HepG2 (cell line): ENCODE results near the gene MTHFD1L. TPM values are rescaled to one million over a fixed set of nuclear protein-coding genes. Genes with fewer than 3 reads are reported as not detected.

ENCODE experiments used
- CBX2 ChIP-seq, 2 experiments: fragments of 200-600 bp in 1 of 2; sonication (generic); formaldehyde crosslinking in 1 of 2; IDR thresholded peaks; 2 replicates each; pipeline versions ENCODE4 v1.7.0 to v1.8.1; 2018 to 2022; ENCODE audit warnings: low read depth in 2 of 2, low read length in 1 of 2, mild to moderate bottlenecking in 1 of 2, missing genetic modification reagents in 1 of 2
- DDIT3 ChIP-seq: sonication (generic); formaldehyde crosslinking; IDR thresholded peaks from 2 replicates; pipeline ENCODE4 v1.4.0; 2020; ENCODE audit warnings: mild to moderate bottlenecking, missing genetic modification reagents
- FOXO1 ChIP-seq: sonication (generic); formaldehyde crosslinking; IDR thresholded peaks from 2 replicates; pipeline ENCODE4 v1.4.0; 2020; ENCODE audit warnings: missing genetic modification reagents
- MXD3 ChIP-seq: IDR thresholded peaks from 2 replicates; pipeline ENCODE4 v1.6.1; 2016; ENCODE audit warnings: mild to moderate bottlenecking, missing biosample characterization, missing genetic modification reagents
- RAD21 ChIP-seq: fragments of 450-650 bp; formaldehyde crosslinking; IDR thresholded peaks from 2 replicates; pipeline ENCODE4 v1.5.0; 2020; ENCODE audit warnings: mild to moderate bottlenecking
- RXRA ChIP-seq: sonication (generic); formaldehyde crosslinking; IDR thresholded peaks from 2 replicates; pipeline ENCODE4 v1.5.1; 2020; ENCODE audit warnings: missing genetic modification reagents
- UBTF ChIP-seq: sonication (generic); formaldehyde crosslinking; IDR thresholded peaks from 2 replicates; pipeline ENCODE4 v1.4.0; 2020; ENCODE audit warnings: mild to moderate bottlenecking, missing genetic modification reagents
- ZBTB44 ChIP-seq: sonication (generic); formaldehyde crosslinking; IDR thresholded peaks from 2 replicates; pipeline ENCODE4 v1.4.0; 2020; ENCODE audit warnings: missing genetic modification reagents
- ZNF367 ChIP-seq: sonication (generic); formaldehyde crosslinking; IDR thresholded peaks from 2 replicates; pipeline ENCODE4 v1.4.0; 2020; ENCODE audit warnings: missing genetic modification reagents, borderline replicate concordance
- ZNF724P ChIP-seq: sonication (generic); formaldehyde crosslinking; IDR thresholded peaks from 2 replicates; pipeline ENCODE4 v1.8.0; 2022; ENCODE audit warnings: missing genetic modification reagents, borderline replicate concordance
- ZNF883 ChIP-seq: sonication (generic); formaldehyde crosslinking; IDR thresholded peaks from 2 replicates; pipeline ENCODE4 v1.5.1; 2020; ENCODE audit warnings: mild to moderate bottlenecking, missing genetic modification reagents; ENCODE audit errors: not compliant biosample characterization
- polyA plus RNA-seq, 8 experiments: library from polyadenylated mRNA; depleted of rRNA in 3 of 8; stranded (reverse) in 7 of 8; unstranded in 1 of 8; fragments of >200 nt; fragmentation: Illumina TruSeq in 4 of 8; extraction: Trizol in 4 of 8; gene quantifications; 2 replicates each; pipeline versions ENCODE4 v1.2.1 to v1.2.3, GENCODE V29; 2011 to 2016; ENCODE audit warnings: low read depth in 4 of 8, missing spikeins in 1 of 8, mixed read lengths in 1 of 8; ENCODE audit not compliant: insufficient read depth in 1 of 8
- total RNA-seq, 5 experiments: library from RNA; depleted of rRNA; stranded (reverse); fragments of >200 nt; fragmentation: Illumina TruSeq; extraction: Trizol; gene quantifications; 2 replicates each; pipeline ENCODE4 v1.2.3, GENCODE V29; 2016; ENCODE audit warnings: low read depth in 1 of 5
- TF ChIP-seq, protein P1 (sequence below): sonication (generic); formaldehyde crosslinking; IDR thresholded peaks from 2 replicates; pipeline ENCODE4 v1.5.0; 2020; ENCODE audit warnings: missing genetic modification reagents
- TF ChIP-seq, protein P2 (sequence below): sonication (generic); formaldehyde crosslinking; IDR thresholded peaks from 2 replicates; pipeline ENCODE4 v1.4.0; 2020; ENCODE audit warnings: mild to moderate bottlenecking, missing genetic modification reagents
- TF ChIP-seq, protein P3 (sequence below): sonication (generic); formaldehyde crosslinking; IDR thresholded peaks from 2 replicates; pipeline ENCODE4 v1.8.1; 2022; ENCODE audit warnings: mild to moderate bottlenecking, missing genetic modification reagents

MTHFD1L gene
- total and polyA plus RNA-seq, 2 of the 13 experiments (the other 11 are each of a cell fraction or from before 2014, with no cell fraction given): 24.0 to 39.6 TPM

GRCh38 chr6:151060096-151060765 is 194.7 kb downstream of the MTHFD1L start (continued):
- TF ChIP-seq ZBTB44 (no peak), MXD3 (no peak), FOXO1 (no peak; the same call in 1 of the 2 replicates), ZNF367 (CRISPR knock-in tag) (no peak), ZNF724P (CRISPR knock-in tag) (no peak), ZNF883 (CRISPR knock-in tag) (no peak), RAD21 (CRISPR knock-in tag) (0 out of 2 replicates have a peak, but pooled peaks have one; percentile 24), DDIT3 (CRISPR knock-in tag) (no peak), CBX2 (IDR thresholded peaks at IDR 0.05; ENCODE audit: low read depth, low read length) (no peak), CBX2 (CRISPR knock-in tag; IDR thresholded peaks at IDR 0.05; ENCODE audit: low read depth) (no peak), UBTF (CRISPR knock-in tag) (no peak), RXRA (CRISPR knock-in tag) (no peak)
- TF ChIP-seq, protein P1, sequence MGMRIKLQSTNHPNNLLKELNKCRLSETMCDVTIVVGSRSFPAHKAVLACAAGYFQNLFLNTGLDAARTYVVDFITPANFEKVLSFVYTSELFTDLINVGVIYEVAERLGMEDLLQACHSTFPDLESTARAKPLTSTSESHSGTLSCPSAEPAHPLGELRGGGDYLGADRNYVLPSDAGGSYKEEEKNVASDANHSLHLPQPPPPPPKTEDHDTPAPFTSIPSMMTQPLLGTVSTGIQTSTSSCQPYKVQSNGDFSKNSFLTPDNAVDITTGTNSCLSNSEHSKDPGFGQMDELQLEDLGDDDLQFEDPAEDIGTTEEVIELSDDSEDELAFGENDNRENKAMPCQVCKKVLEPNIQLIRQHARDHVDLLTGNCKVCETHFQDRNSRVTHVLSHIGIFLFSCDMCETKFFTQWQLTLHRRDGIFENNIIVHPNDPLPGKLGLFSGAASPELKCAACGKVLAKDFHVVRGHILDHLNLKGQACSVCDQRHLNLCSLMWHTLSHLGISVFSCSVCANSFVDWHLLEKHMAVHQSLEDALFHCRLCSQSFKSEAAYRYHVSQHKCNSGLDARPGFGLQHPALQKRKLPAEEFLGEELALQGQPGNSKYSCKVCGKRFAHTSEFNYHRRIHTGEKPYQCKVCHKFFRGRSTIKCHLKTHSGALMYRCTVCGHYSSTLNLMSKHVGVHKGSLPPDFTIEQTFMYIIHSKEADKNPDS (CRISPR knock-in tag): no peak
- TF ChIP-seq, protein P2, sequence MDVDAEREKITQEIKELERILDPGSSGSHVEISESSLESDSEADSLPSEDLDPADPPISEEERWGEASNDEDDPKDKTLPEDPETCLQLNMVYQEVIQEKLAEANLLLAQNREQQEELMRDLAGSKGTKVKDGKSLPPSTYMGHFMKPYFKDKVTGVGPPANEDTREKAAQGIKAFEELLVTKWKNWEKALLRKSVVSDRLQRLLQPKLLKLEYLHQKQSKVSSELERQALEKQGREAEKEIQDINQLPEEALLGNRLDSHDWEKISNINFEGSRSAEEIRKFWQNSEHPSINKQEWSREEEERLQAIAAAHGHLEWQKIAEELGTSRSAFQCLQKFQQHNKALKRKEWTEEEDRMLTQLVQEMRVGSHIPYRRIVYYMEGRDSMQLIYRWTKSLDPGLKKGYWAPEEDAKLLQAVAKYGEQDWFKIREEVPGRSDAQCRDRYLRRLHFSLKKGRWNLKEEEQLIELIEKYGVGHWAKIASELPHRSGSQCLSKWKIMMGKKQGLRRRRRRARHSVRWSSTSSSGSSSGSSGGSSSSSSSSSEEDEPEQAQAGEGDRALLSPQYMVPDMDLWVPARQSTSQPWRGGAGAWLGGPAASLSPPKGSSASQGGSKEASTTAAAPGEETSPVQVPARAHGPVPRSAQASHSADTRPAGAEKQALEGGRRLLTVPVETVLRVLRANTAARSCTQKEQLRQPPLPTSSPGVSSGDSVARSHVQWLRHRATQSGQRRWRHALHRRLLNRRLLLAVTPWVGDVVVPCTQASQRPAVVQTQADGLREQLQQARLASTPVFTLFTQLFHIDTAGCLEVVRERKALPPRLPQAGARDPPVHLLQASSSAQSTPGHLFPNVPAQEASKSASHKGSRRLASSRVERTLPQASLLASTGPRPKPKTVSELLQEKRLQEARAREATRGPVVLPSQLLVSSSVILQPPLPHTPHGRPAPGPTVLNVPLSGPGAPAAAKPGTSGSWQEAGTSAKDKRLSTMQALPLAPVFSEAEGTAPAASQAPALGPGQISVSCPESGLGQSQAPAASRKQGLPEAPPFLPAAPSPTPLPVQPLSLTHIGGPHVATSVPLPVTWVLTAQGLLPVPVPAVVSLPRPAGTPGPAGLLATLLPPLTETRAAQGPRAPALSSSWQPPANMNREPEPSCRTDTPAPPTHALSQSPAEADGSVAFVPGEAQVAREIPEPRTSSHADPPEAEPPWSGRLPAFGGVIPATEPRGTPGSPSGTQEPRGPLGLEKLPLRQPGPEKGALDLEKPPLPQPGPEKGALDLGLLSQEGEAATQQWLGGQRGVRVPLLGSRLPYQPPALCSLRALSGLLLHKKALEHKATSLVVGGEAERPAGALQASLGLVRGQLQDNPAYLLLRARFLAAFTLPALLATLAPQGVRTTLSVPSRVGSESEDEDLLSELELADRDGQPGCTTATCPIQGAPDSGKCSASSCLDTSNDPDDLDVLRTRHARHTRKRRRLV (CRISPR knock-in tag): no peak
- TF ChIP-seq, protein P3, sequence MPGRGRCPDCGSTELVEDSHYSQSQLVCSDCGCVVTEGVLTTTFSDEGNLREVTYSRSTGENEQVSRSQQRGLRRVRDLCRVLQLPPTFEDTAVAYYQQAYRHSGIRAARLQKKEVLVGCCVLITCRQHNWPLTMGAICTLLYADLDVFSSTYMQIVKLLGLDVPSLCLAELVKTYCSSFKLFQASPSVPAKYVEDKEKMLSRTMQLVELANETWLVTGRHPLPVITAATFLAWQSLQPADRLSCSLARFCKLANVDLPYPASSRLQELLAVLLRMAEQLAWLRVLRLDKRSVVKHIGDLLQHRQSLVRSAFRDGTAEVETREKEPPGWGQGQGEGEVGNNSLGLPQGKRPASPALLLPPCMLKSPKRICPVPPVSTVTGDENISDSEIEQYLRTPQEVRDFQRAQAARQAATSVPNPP (CRISPR knock-in tag): no peak
